NB4 (cell line): ENCODE data around the gene FNTB.
A peak's percentile ranks its signal among the peaks of the same experiment; 100 is the strongest.

Experiments used
- CTCF ChIP-seq: IDR thresholded peaks from one replicate; pipeline ENCODE4 v1.5.1; 2012; ENCODE audit warnings: low read depth, low read length
- MYC ChIP-seq: IDR thresholded peaks from 2 replicates; pipeline ENCODE4 v1.6.1; 2011; ENCODE audit warnings: low read depth, low read length
- POLR2A ChIP-seq: IDR thresholded peaks from 2 replicates; pipeline ENCODE4 v1.6.1; 2011; ENCODE audit warnings: mild to moderate bottlenecking; ENCODE audit not compliant: insufficient read length; ENCODE audit errors: extremely low read depth
- TF ChIP-seq, protein P1 (sequence below): IDR thresholded peaks from 2 replicates; pipeline ENCODE4 v1.6.1; 2011; ENCODE audit warnings: low read depth, low read length

- peak; percentile 73 for TF ChIP-seq POLR2A
- no peak for TF ChIP-seq CTCF
- TF ChIP-seq, protein P1, sequence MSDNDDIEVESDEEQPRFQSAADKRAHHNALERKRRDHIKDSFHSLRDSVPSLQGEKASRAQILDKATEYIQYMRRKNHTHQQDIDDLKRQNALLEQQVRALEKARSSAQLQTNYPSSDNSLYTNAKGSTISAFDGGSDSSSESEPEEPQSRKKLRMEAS, result peak; percentile 95
- TF ChIP-seq MYC, result peak; percentile 94
Measured at GRCh38 chr14:65102441-65103149, 115.9 kb downstream of the FNTB start, which contains the start of gene MAX.
